Cardiac muscle cell (in vitro differentiated cells and primary cell): ENCODE data around the gene TM9SF4. TPM values are rescaled to one million over a fixed set of nuclear protein-coding genes. Genes with fewer than 3 reads are reported as not detected.
A peak's percentile ranks its signal among the peaks of the same experiment; 100 is the strongest.

ENCODE experiments used
- DNase-seq, 2 donors: peaks; one replicate each; pipeline versions ENCODE4 v3.0.0 to v3.0.0-alpha.2; 2010 to 2017; ENCODE audit warnings: low read depth in 1 of 2, low spot score in 1 of 2
- H3K27ac ChIP-seq: fragments of 200-600 bp; sonication (generic); 2 replicates; pipeline ENCODE4 v1.5.1; 2016
- H3K27me3 ChIP-seq: fragments of 200-600 bp; sonication (generic); 2 replicates; pipeline ENCODE4 v1.6.0; 2016; ENCODE audit warnings: control low read depth
- H3K36me3 ChIP-seq: fragments of 200-600 bp; sonication (generic); 2 replicates; pipeline ENCODE4 v1.5.1; 2016; ENCODE audit warnings: control low read depth
- H3K4me1 ChIP-seq: fragments of 200-600 bp; sonication (generic); 2 replicates; pipeline ENCODE4 v1.8.1; 2017; ENCODE audit warnings: low read depth, mild to moderate bottlenecking, mixed run types
- H3K4me3 ChIP-seq: fragments of 200-600 bp; sonication (generic); 2 replicates; pipeline ENCODE4 v1.5.1; 2016; ENCODE audit warnings: mild to moderate bottlenecking
- H3K9me3 ChIP-seq: fragments of 200-600 bp; sonication (generic); 2 replicates; pipeline ENCODE4 v1.5.1; 2017; ENCODE audit warnings: low read depth, mild to moderate bottlenecking, control low read depth
- CTCF ChIP-seq: IDR thresholded peaks from 2 replicates; pipeline ENCODE4 v1.5.1; 2012; ENCODE audit warnings: low read depth, mild to moderate bottlenecking, low read length
- polyA plus RNA-seq: library from polyadenylated mRNA; unstranded; fragments of >200 nt; fragmentation: Nextera tagmentation; extraction: Ambion mirVana; gene quantifications from 2 replicates; pipeline ENCODE4 v1.2.1, GENCODE V29; 2016
- total RNA-seq: library from RNA; depleted of rRNA; stranded (reverse); fragments of >200 nt; gene quantifications from 2 replicates; pipeline ENCODE4 v1.2.3, GENCODE V29; 2016

Gene TM9SF4
- total and polyA plus RNA-seq, 2 experiments from 2014 or later: 52.5 to 54.6 TPM

GRCh38 chr20:32110727-32111126 is 1.2 kb downstream of the TM9SF4 start:
- H3K4me1 ChIP-seq: peaks cover 6% of the 10 kb centered on the region
- no peak for DNase-seq
- H3K27ac ChIP-seq: peak overlapping the region; percentile 99
- H3K36me3 ChIP-seq: no peaks in the 10 kb centered on the region
- peaks cover 4% of the 10 kb centered on the region for H3K27me3 ChIP-seq
- TF ChIP-seq CTCF: no peak
- peak overlapping the region; percentile 68 for H3K4me3 ChIP-seq
- H3K9me3 ChIP-seq: no peaks in the 10 kb centered on the region

GRCh38 chr20:32111156-32111686 is 1.7 kb downstream of the TM9SF4 start:
- Histone ChIP-seq H3K4me3 (no peak overlapping the region), H3K4me1 (peaks cover 9% of the 10 kb centered on the region), H3K27me3 (no peaks in the 10 kb centered on the region), H3K36me3 (no peaks in the 10 kb centered on the region), H3K9me3 (no peaks in the 10 kb centered on the region), H3K27ac (no peak overlapping the region)
- no peak for TF ChIP-seq CTCF
- no peak for DNase-seq

GRCh38 chr20:32111753-32112152 is 2.2 kb downstream of the TM9SF4 start:
- peaks cover 13% of the 10 kb centered on the region for H3K4me1 ChIP-seq
- no peaks in the 10 kb centered on the region for H3K9me3 ChIP-seq
- H3K27me3 ChIP-seq: no peaks in the 10 kb centered on the region
- no peak overlapping the region for H3K4me3 ChIP-seq
- TF ChIP-seq CTCF: no peak
- DNase-seq: no peak
- no peak overlapping the region for H3K27ac ChIP-seq
- H3K36me3 ChIP-seq: no peaks in the 10 kb centered on the region

GRCh38 chr20:32112841-32113240 is 3.3 kb downstream of the TM9SF4 start:
- H3K9me3 ChIP-seq: no peaks in the 10 kb centered on the region
- no peak overlapping the region for H3K27ac ChIP-seq
- H3K4me3 ChIP-seq: no peak overlapping the region
- H3K27me3 ChIP-seq: no peaks in the 10 kb centered on the region
- H3K4me1 ChIP-seq: peaks cover 22% of the 10 kb centered on the region
- no peak for DNase-seq
- no peak for TF ChIP-seq CTCF
- no peaks in the 10 kb centered on the region for H3K36me3 ChIP-seq

- TF ChIP-seq CTCF: no peak
- peaks cover 22% of the 10 kb centered on the region for H3K4me1 ChIP-seq
- H3K27me3 ChIP-seq: no peaks in the 10 kb centered on the region
- no peak overlapping the region for H3K27ac ChIP-seq
- H3K9me3 ChIP-seq: no peaks in the 10 kb centered on the region
- DNase-seq: no peak
- no peaks in the 10 kb centered on the region for H3K36me3 ChIP-seq
- no peak overlapping the region for H3K4me3 ChIP-seq
These were observed 4.2 kb downstream of the TM9SF4 start for GRCh38 chr20:32113591-32114260.
